Suprapubic skin (tissue), 3 donors: Measurements from ENCODE around the gene GABRD.

Experiments used
- POLR2A ChIP-seq, 2 donors: fragments of 450-650 bp; IDR thresholded peaks; one replicate each; pipeline ENCODE4 v1.6.1; 2017; ENCODE audit warnings: antibody characterized with exemption in 2 of 2, mild to moderate bottlenecking in 2 of 2, moderate library complexity in 2 of 2
- TF ChIP-seq, protein P1 (sequence below), 2 donors: fragments of 200-600 bp in 1 of 2; fragments of 450-650 bp in 1 of 2; sonication (generic) in 1 of 2; IDR thresholded peaks; one replicate each; pipeline ENCODE4 v1.5.1; 2016 to 2019; ENCODE audit warnings: antibody characterized with exemption in 2 of 2, mild to moderate bottlenecking in 1 of 2, moderate library complexity in 1 of 2

DNA sequence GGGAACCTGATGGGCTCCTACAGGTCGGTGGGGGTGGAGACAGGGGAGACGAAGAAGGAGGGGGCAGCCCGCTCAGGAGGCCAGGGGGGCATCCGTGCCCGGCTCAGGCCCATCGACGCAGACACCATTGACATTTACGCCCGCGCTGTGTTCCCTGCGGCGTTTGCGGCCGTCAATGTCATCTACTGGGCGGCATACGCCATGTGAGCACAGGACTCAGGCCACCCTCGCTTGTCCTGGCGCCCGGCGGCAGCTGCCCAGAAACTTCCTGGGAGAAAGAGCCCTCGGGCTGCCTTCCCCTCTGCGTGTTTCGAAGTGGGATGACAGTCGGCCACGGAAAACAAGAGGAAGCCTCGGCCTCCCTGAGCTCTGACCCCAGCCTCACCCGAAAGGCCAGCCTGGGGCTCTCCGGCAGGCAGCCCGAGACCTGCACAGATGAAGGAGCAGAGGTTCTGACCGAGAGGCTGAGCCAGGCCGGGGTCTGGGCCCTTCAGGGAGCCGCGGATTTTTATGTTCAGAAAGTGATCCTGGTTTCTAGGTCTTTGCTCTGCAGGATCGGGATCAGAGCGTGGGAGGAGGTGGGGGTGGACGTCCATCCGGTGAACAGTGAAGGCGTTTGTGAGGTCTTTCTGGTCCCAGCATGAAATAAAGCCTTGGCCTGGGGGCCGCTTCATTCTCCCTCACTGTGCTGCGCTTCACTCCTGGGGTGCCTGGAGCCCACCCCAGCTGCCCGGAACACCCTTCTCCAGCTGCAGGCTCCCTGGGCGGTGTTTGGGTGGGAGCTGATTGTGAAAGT is 11.1 kb downstream of the GABRD start:
- TF ChIP-seq, protein P1, sequence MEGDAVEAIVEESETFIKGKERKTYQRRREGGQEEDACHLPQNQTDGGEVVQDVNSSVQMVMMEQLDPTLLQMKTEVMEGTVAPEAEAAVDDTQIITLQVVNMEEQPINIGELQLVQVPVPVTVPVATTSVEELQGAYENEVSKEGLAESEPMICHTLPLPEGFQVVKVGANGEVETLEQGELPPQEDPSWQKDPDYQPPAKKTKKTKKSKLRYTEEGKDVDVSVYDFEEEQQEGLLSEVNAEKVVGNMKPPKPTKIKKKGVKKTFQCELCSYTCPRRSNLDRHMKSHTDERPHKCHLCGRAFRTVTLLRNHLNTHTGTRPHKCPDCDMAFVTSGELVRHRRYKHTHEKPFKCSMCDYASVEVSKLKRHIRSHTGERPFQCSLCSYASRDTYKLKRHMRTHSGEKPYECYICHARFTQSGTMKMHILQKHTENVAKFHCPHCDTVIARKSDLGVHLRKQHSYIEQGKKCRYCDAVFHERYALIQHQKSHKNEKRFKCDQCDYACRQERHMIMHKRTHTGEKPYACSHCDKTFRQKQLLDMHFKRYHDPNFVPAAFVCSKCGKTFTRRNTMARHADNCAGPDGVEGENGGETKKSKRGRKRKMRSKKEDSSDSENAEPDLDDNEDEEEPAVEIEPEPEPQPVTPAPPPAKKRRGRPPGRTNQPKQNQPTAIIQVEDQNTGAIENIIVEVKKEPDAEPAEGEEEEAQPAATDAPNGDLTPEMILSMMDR (IDR thresholded peaks at IDR 0.05), result no peak
- no peak for TF ChIP-seq POLR2A (IDR thresholded peaks at IDR 0.05)
